Measurements from ENCODE around the gene ZNF385C.

DNA sequence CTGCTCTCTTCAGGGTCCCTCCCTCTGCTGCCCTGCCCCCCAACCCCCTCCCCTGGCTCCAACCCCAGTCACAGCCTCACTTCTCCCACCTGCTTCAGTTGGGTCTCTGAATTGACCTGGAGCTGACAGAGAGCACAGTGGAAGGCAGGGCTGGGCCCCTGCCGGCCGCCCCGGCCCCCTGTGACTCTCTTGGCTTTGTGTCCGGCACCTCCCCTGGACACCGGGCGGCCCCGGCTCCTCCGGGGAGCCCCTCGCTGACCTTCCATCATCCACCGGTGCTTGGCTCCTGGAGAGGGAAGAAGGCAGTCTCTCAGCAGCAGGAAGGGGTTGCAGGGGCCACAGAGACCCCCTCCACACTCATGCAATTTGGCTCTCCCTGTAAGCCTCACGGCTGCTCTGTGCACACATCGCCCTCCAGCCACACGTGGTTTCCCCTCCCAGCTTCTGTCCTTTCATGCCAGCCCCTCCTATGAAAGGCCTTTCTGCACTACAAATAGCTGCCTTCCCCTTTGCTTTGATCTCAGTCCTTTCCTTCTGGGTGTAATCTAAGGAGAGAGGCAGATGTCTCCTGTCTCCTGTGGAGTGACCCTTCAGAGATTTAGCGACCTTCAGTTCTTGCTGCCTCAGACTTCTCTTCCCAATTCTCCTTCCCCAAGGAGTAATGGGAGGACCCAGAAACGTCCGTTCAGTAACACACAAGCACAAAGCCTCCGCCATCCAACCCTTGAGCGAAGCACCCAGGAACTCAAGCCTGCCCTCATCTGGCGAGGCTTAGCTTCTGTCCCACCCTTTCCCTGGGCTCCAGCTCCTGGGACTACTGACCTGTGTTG lies 70.1 kb downstream of the ZNF385C start:
- no peak for TF ChIP-seq POLR2A (IDR thresholded peaks at IDR 0.05)
- TF ChIP-seq, protein P1, sequence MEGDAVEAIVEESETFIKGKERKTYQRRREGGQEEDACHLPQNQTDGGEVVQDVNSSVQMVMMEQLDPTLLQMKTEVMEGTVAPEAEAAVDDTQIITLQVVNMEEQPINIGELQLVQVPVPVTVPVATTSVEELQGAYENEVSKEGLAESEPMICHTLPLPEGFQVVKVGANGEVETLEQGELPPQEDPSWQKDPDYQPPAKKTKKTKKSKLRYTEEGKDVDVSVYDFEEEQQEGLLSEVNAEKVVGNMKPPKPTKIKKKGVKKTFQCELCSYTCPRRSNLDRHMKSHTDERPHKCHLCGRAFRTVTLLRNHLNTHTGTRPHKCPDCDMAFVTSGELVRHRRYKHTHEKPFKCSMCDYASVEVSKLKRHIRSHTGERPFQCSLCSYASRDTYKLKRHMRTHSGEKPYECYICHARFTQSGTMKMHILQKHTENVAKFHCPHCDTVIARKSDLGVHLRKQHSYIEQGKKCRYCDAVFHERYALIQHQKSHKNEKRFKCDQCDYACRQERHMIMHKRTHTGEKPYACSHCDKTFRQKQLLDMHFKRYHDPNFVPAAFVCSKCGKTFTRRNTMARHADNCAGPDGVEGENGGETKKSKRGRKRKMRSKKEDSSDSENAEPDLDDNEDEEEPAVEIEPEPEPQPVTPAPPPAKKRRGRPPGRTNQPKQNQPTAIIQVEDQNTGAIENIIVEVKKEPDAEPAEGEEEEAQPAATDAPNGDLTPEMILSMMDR (IDR thresholded peaks at IDR 0.05), result no peak
